ENCODE data around the gene PSTPIP1. TPM values are rescaled to one million over a fixed set of nuclear protein-coding genes. Genes with fewer than 3 reads are reported as not detected.

PSTPIP1 gene
- polyA plus RNA-seq, 2 of the 4 experiments (the other 2 are of a cell fraction): not detected

- ATAC-seq: peak; percentile 4 to 5; a peak in 1 of 6 replicates
- Histone ChIP-seq H3K27ac (no peak overlapping the region), H3K4me1 (peaks cover 66% of the 10 kb centered on the region), H3K4me3 (no peak overlapping the region), H3K9me3 (no peaks in the 10 kb centered on the region), H3K4me2 (peak overlapping the region; percentile 69)
- ChIA-PET POLR2A (no interaction called here), CTCF (interaction anchor here (0.6 to 1.7 kb wide), 4 partner anchors 50 to 759 kb away, joined by 3 to 5 read pairs (median 4); no protein-coding TSS in a partner anchor)
- FAIRE-seq: no peak
- TF ChIP-seq FOSB (CRISPR knock-in tag; IDR thresholded peaks at IDR 0.05) (no peak), BHLHE40 (IDR thresholded peaks at IDR 0.05; ENCODE audit: low read depth, low read length) (no peak), JUNB (IDR thresholded peaks at IDR 0.05) (no peak), CEBPB (IDR thresholded peaks at IDR 0.05) (no peak), HOXB13 (CRISPR knock-in tag; IDR thresholded peaks at IDR 0.05; ENCODE audit: low read depth) (no peak), USF2 (IDR thresholded peaks at IDR 0.05) (no peak)
- WGBS (ENCODE audit: missing lambda C conversion rate): 35% methylated on average over 2 of the region's 2 CpGs
- no peak for DNase-seq (ENCODE audit: low read depth in 1 of 2, low spot score in 1 of 2)
Observed at GRCh38 chr15:77064063-77064462, 69.1 kb downstream of the PSTPIP1 start.

GRCh38 chr15:77064539-77065308 is 69.8 kb downstream of the PSTPIP1 start:
- Histone ChIP-seq H3K27ac (peak overlapping the region; percentile 2 to 25; a peak in 2 of 6 replicates), H3K4me2 (peak overlapping the region; percentile 69), H3K4me3 (no peak overlapping the region), H3K9me3 (no peaks in the 10 kb centered on the region), H3K4me1 (peaks cover 73% of the 10 kb centered on the region)
- DNase-seq (ENCODE audit: low read depth in 1 of 2, low spot score in 1 of 2) (peak in 1 of 2 experiments; percentile 57), ATAC-seq (peak; percentile 72 to 79), FAIRE-seq (peak; percentile 73)
- TF ChIP-seq MAFK (IDR thresholded peaks at IDR 0.05; ENCODE audit: partially characterized antibody): peak; percentile 59
- TF ChIP-seq SREBF2 (IDR thresholded peaks at IDR 0.05): no peak
- no peak for TF ChIP-seq TFCP2L1 (CRISPR knock-in tag; IDR thresholded peaks at IDR 0.05)
- TF ChIP-seq GATA3 (IDR thresholded peaks at IDR 0.05; ENCODE audit: borderline replicate concordance): no peak
- TF ChIP-seq FOSL2 (IDR thresholded peaks at IDR 0.05): no peak
- TF ChIP-seq FOSL2 (CRISPR knock-in tag; IDR thresholded peaks at IDR 0.05): peak; percentile 73
- TF ChIP-seq CTCF (IDR thresholded peaks at IDR 0.05): 0 out of 3 replicates have a peak, but pooled peaks have one; percentile 6
- TF ChIP-seq ZC3H11A (IDR thresholded peaks at IDR 0.05): no peak
- TF ChIP-seq PHF8 (IDR thresholded peaks at IDR 0.05; ENCODE audit: borderline replicate concordance, low read depth): no peak
- TF ChIP-seq NR3C1 (IDR thresholded peaks at IDR 0.05): no peak
- TF ChIP-seq, protein P1, sequence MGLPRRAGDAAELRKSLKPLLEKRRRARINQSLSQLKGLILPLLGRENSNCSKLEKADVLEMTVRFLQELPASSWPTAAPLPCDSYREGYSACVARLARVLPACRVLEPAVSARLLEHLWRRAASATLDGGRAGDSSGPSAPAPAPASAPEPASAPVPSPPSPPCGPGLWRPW (IDR thresholded peaks at IDR 0.05): no peak
- TF ChIP-seq CEBPB (IDR thresholded peaks at IDR 0.05): no peak
- no peak for TF ChIP-seq KDM1A (IDR thresholded peaks at IDR 0.05; ENCODE audit: low read depth)
- TF ChIP-seq EHMT2 (IDR thresholded peaks at IDR 0.05; ENCODE audit: low read depth): no peak
- TF ChIP-seq JUNB (IDR thresholded peaks at IDR 0.05): 0 out of 2 replicates have a peak, but pooled peaks have one; percentile 33
- no peak for TF ChIP-seq USF2 (IDR thresholded peaks at IDR 0.05)
- TF ChIP-seq CBX2 (IDR thresholded peaks at IDR 0.05; ENCODE audit: borderline replicate concordance, low read depth): no peak
- no peak for TF ChIP-seq RCOR1 (IDR thresholded peaks at IDR 0.05; ENCODE audit: low read depth, low read length)
- no peak for TF ChIP-seq SMC3 (IDR thresholded peaks at IDR 0.05)
- no peak for TF ChIP-seq FOXS1 (CRISPR knock-in tag; IDR thresholded peaks at IDR 0.05)
- WGBS (ENCODE audit: missing lambda C conversion rate): 48% methylated on average over 6 of the region's 6 CpGs
- CTCF ChIA-PET: interaction anchor here (0.6 to 1.7 kb wide), 3 partner anchors 94 to 758 kb away, joined by 3 to 5 read pairs (median 3); no protein-coding TSS in a partner anchor
- POLR2A ChIA-PET: no interaction called here
